HG03442 (cell line): ENCODE data around the gene HECTD4.
"Not testable (repeated sequence)": the region's sequence is repeated elsewhere in the genome, so short reads cannot be mapped to it uniquely, and the experiment has no call there.

Source experiments
- ATAC-seq: cut with Tn5 transposase; IDR thresholded peaks from one replicate; pipeline ENCODE4 v1.9.1; 2021; ENCODE audit warnings: mild to moderate bottlenecking, moderate library complexity; ENCODE audit not compliant: unreplicated experiment

Gene HECTD4

DNA sequence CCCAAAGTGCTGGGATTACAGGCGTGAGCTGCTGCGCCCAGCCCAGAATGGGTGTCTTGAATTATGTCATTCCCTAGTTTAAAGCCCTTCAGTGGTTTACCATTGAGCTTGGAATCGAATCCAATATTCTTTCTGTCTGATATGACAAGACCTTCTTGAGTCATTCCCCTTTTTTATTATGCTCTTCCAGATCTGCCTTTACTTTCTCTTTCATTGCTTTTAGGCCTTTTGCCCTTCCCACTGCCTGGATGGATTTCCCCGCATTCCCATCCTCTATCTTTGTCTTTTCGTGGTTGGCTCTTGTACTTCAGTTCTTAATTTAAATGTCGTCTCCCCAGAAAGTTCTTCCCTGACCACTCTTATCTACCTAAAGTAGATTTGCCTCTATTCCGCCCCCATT, 255.3 kb downstream of the HECTD4 start:
- no peak for ATAC-seq

GRCh38 chr12:112126000-112126438, 256.2 kb downstream of the HECTD4 start:
- ATAC-seq, result no peak

- peak; percentile 95 for ATAC-seq
These were observed 256.8 kb downstream of the HECTD4 start, which contains the start of gene TRAFD1 for GRCh38 chr12:112125250-112125999. Gene TRAFD1 (plus strand): TSS chr12:112125560. CDS start chr12:112130523, 4,963 bp downstream.

GRCh38 chr12:112124918-112125249, 257.3 kb downstream of the HECTD4 start:
- ATAC-seq, result no peak

- no peak for ATAC-seq
These were observed 259.2 kb downstream of the HECTD4 start for GRCh38 chr12:112122823-112123690.

- ATAC-seq, result no peak
These were observed 260.3 kb downstream of the HECTD4 start for GRCh38 chr12:112121780-112122565.

GRCh38 chr12:112117685-112118084, 264.5 kb downstream of the HECTD4 start:
- no peak for ATAC-seq

GRCh38 chr12:112116232-112117060, 265.8 kb downstream of the HECTD4 start:
- no peak for ATAC-seq

- ATAC-seq, result no peak
These were observed 266.8 kb downstream of the HECTD4 start for GRCh38 chr12:112115259-112116045.

GRCh38 chr12:112112409-112113133, 269.7 kb downstream of the HECTD4 start:
- no peak for ATAC-seq

- no peak for ATAC-seq
These were observed 270.3 kb downstream of the HECTD4 start for GRCh38 chr12:112111931-112112330.

GRCh38 chr12:112110787-112111662, 271.2 kb downstream of the HECTD4 start:
- not testable (repeated sequence) for ATAC-seq
